Nucleus accumbens (tissue), 56 donors: ENCODE data around the gene PRDX2.
A peak's percentile ranks its signal among the peaks of the same experiment; 100 is the strongest.
"Not testable (repeated sequence)": the region's sequence is repeated elsewhere in the genome, so short reads cannot be mapped to it uniquely, and the experiment has no call there.

Source experiments
- DNase-seq, 56 donors: peaks; one replicate each; lab custom pipeline; 2025; lab: John Stamatoyannopoulos, UW

The PRDX2 gene

GRCh38 chr19:12828494-12828893 lies 26.9 kb upstream of the PRDX2 start:
- DNase-seq, result peak in 2 of 56 donors; percentile 3 to 20

- DNase-seq, result no peak
Observed at GRCh38 chr19:12825254-12826131, 23.9 kb upstream of the PRDX2 start.

- no peak for DNase-seq
Observed at GRCh38 chr19:12821761-12822160, 20.2 kb upstream of the PRDX2 start.

GRCh38 chr19:12817810-12818209 lies 16.2 kb upstream of the PRDX2 start:
- not testable (repeated sequence) for DNase-seq

GRCh38 chr19:12817188-12817587 lies 15.6 kb upstream of the PRDX2 start:
- not testable (repeated sequence) for DNase-seq

- DNase-seq, result no peak
Observed at GRCh38 chr19:12815088-12815487, 13.5 kb upstream of the PRDX2 start.

GRCh38 chr19:12806242-12807081 lies 4.9 kb upstream of the PRDX2 start, which contains the start of gene RNASEH2A:
TSS of gene RNASEH2A (plus strand) at chr19:12806584. CDS start at chr19:12806674, 90 bp downstream.
- peak in 53 of 56 donors; percentile 45 to 92 (median 79) for DNase-seq

GRCh38 chr19:12804051-12804450 lies 2.5 kb upstream of the PRDX2 start:
- DNase-seq, result no peak

- peak in 3 of 56 donors; percentile 23 to 49 (median 41) for DNase-seq
Observed at GRCh38 chr19:12802267-12803106, 887 bp upstream of the PRDX2 start.

- peak in 21 of 56 donors; percentile 18 to 56 (median 40) for DNase-seq
Observed at GRCh38 chr19:12800923-12801465, 606 bp downstream of the PRDX2 start.

GRCh38 chr19:12800466-12800770 lies 1.2 kb downstream of the PRDX2 start:
- DNase-seq, result no peak

- DNase-seq, result no peak
Observed at GRCh38 chr19:12799742-12800465, 1.7 kb downstream of the PRDX2 start.

- not testable (repeated sequence) for DNase-seq
Observed at GRCh38 chr19:12797607-12798006, 4.0 kb downstream of the PRDX2 start.

GRCh38 chr19:12797141-12797587 lies 4.4 kb downstream of the PRDX2 start:
- no peak for DNase-seq

- DNase-seq, result peak in 49 of 56 donors; percentile 22 to 86 (median 58)
Observed at GRCh38 chr19:12796146-12797071, 5.2 kb downstream of the PRDX2 start.

- DNase-seq, result no peak
Observed at GRCh38 chr19:12794971-12795381, 6.6 kb downstream of the PRDX2 start.

- DNase-seq, result no peak
Observed at GRCh38 chr19:12794196-12794941, 7.2 kb downstream of the PRDX2 start.
